ENCODE data around the gene EGFLAM. TPM values are rescaled to one million over a fixed set of nuclear protein-coding genes. Genes with fewer than 3 reads are reported as not detected.

The EGFLAM gene
- total RNA-seq, 1 experiment from 2014 or later, result 0.33 TPM

- Histone ChIP-seq H4K20me1 (ENCODE audit: control insufficient read depth, insufficient read depth, insufficient read length) (no peaks in the 10 kb centered on the region), H2BK12ac (ENCODE audit: insufficient read length, low read depth, low read length) (no peak overlapping the region), H3K18ac (ENCODE audit: insufficient read length, low read depth, low read length) (no peak overlapping the region), H3K27ac (ENCODE audit: insufficient read length, low read depth, low read length) (no peak overlapping the region), H4K5ac (ENCODE audit: insufficient read length, low read depth, low read length) (no peak overlapping the region), H3K9me3 (ENCODE audit: control insufficient read depth, low read depth, low read length) (no peaks in the 10 kb centered on the region), H3K4me1 (ENCODE audit: insufficient read depth, low read length) (0 out of 2 replicates have a peak, but pooled peaks cover 6% of the 10 kb centered on the region), H3K79me2 (ENCODE audit: insufficient read depth, low read length) (no peaks in the 10 kb centered on the region), H3K9ac (ENCODE audit: extremely low read depth, insufficient read length, low read length) (no peak overlapping the region), H3K79me1 (ENCODE audit: insufficient read depth, low read depth, low read length, poor library complexity, severe bottlenecking) (no peaks in the 10 kb centered on the region), H3K23ac (ENCODE audit: insufficient read length, low read depth, low read length) (no peak overlapping the region), H2AFZ (ENCODE audit: low read length) (no peak overlapping the region), H3K56ac (ENCODE audit: insufficient read length, low read depth, low read length) (no peak overlapping the region), H4K8ac (replicated peaks; ENCODE audit: insufficient read length, low read depth, low read length) (no peak overlapping the region), H3K14ac (ENCODE audit: insufficient read depth, low read length) (no peak overlapping the region), H2BK120ac (ENCODE audit: low read depth, low read length, poor library complexity, severe bottlenecking) (no peak overlapping the region), H2BK15ac (ENCODE audit: low read depth, low read length) (no peak overlapping the region), H2BK20ac (ENCODE audit: low read depth, low read length, poor library complexity, severe bottlenecking) (no peak overlapping the region), H3T11ph (ENCODE audit: low read length) (no peak overlapping the region), H3K4me2 (ENCODE audit: insufficient read depth, insufficient read length, low read length) (no peak overlapping the region), H3K4ac (ENCODE audit: low read depth, low read length) (no peak overlapping the region), H2BK5ac (ENCODE audit: insufficient read length, low read length) (no peak overlapping the region), H3K23me2 (ENCODE audit: insufficient read length, low read depth, low read length, poor library complexity, severe bottlenecking) (no peaks in the 10 kb centered on the region), H4K91ac (ENCODE audit: insufficient read length, low read depth, low read length) (no peak overlapping the region), H3K27me3 (ENCODE audit: insufficient read depth, low read length) (no peaks in the 10 kb centered on the region), H2AK5ac (ENCODE audit: insufficient read length, low read length) (no peak overlapping the region)
- Mint-ChIP-seq H3K4me1 (peaks cover 20 to 23% of the 10 kb centered on the region in 2 experiments), H3K4me3 (no peak overlapping the region), H3K27ac (no peak overlapping the region), H3K27me3 (ENCODE audit: low read depth) (peaks cover 5% of the 10 kb centered on the region; the same call in 1 of the 2 replicates), H3K9me3 (no peaks in the 10 kb centered on the region), H3K36me3 (ENCODE audit: insufficient read depth in 1 of 3, low read depth in 3 of 3) (no peaks in the 10 kb centered on the region)
- no peak for TF ChIP-seq CTCF (conservative IDR thresholded peaks at IDR 0.05)
- DNase-seq, result no peak
- no CpG with 5 or more reads among the region's 2 CpGs for WGBS (ENCODE audit: extremely low coverage, insufficient read length, low lambda C conversion rate)
These were observed 161.9 kb downstream of the EGFLAM start for GRCh38 chr5:38420246-38420645.
